RKO (cell line): ENCODE measurements around the gene PDGFRA.
"Not testable (repeated sequence)": the region's sequence is repeated elsewhere in the genome, so short reads cannot be mapped to it uniquely, and the experiment has no call there.

Source experiments
- DNase-seq: peaks from one replicate; pipeline ENCODE4 v3.0.0-alpha.2; 2016; ENCODE audit warnings: low spot score

PDGFRA gene

GRCh38 chr4:54320826-54321685, 92.0 kb downstream of the PDGFRA start:
- no peak for DNase-seq

GRCh38 chr4:54322818-54323417, 93.8 kb downstream of the PDGFRA start:
- peak; percentile 70 for DNase-seq

- DNase-seq: no peak
These were observed 101.8 kb downstream of the PDGFRA start for GRCh38 chr4:54330896-54331295.

- no peak for DNase-seq
These were observed 103.4 kb downstream of the PDGFRA start for GRCh38 chr4:54332542-54332941.

GRCh38 chr4:54333657-54334056, 104.6 kb downstream of the PDGFRA start:
- no peak for DNase-seq

GRCh38 chr4:54334769-54335168, 105.7 kb downstream of the PDGFRA start:
- not testable (repeated sequence) for DNase-seq

GRCh38 chr4:54337009-54337408, 107.9 kb downstream of the PDGFRA start:
- DNase-seq: no peak

GRCh38 chr4:54342067-54342466, 113.0 kb downstream of the PDGFRA start:
- not testable (repeated sequence) for DNase-seq
